Lower lobe of right lung (tissue), 2 donors: Measurements from ENCODE around the gene FOXO6. TPM values are rescaled to one million over a fixed set of nuclear protein-coding genes. Genes with fewer than 3 reads are reported as not detected.

Experiments
- ATAC-seq, 2 donors: fragments of 200-7000 bp; cut with Tn5 transposase; one replicate each; pipeline ENCODE4 v1.9.1; 2020 to 2022; ENCODE audit warnings: mild to moderate bottlenecking in 2 of 2, moderate library complexity in 2 of 2
- DNase-seq: peaks from one replicate; pipeline ENCODE4 v3.0.0-alpha.2; 2020
- H3K27ac ChIP-seq: fragments of 200-600 bp; one replicate; pipeline ENCODE4 v1.8.0; 2022
- H3K27me3 ChIP-seq: fragments of 200-600 bp; one replicate; pipeline ENCODE4 v1.8.0; 2022; ENCODE audit warnings: low read depth
- H3K36me3 ChIP-seq: fragments of 200-600 bp; one replicate; pipeline ENCODE4 v1.8.0; 2022; ENCODE audit warnings: mild to moderate bottlenecking
- H3K4me1 ChIP-seq: fragments of 200-600 bp; one replicate; pipeline ENCODE4 v1.8.0; 2022
- H3K4me3 ChIP-seq: fragments of 200-600 bp; one replicate; pipeline ENCODE4 v1.8.0; 2022; ENCODE audit warnings: mild to moderate bottlenecking
- H3K9me3 ChIP-seq: fragments of 200-600 bp; one replicate; pipeline ENCODE4 v1.8.0; 2022
- CTCF ChIP-seq: fragments of 200-600 bp; IDR thresholded peaks from one replicate; pipeline ENCODE4 v1.8.0; 2022; ENCODE audit warnings: antibody characterized with exemption, mild to moderate bottlenecking
- intact Hi-C: fragments of 100-400 bp; cut with DNase I; formaldehyde crosslinking; loops from one replicate; pipeline ENCODE4 v1.11.0; 2022
- total RNA-seq: library from RNA; stranded (reverse); fragmentation: NEBNext Ultra II Directional; extraction: Animal tissue kit (Norgen Biotek cat#: 25700); gene quantifications from one replicate; pipeline ENCODE4 v1.2.1, GENCODE V29; 2021
- donor health status: DM: no; HTN: yes; CAD: no; lungs with severe emphysema.

FOXO6 gene
- total RNA-seq, 1 donor from 2014 or later: 0.92 TPM

GRCh38 chr1:41350055-41350378 lies 11.2 kb upstream of the FOXO6 start:
- Histone ChIP-seq H3K4me1 (no peaks in the 10 kb centered on the region), H3K36me3 (no peaks in the 10 kb centered on the region), H3K27me3 (no peaks in the 10 kb centered on the region), H3K9me3 (no peaks in the 10 kb centered on the region), H3K27ac (no peak overlapping the region), H3K4me3 (no peak overlapping the region)
- ATAC-seq: no peak
- intact Hi-C loops: no loop called here
- no peak for TF ChIP-seq CTCF
- DNase-seq: no peak

DNA sequence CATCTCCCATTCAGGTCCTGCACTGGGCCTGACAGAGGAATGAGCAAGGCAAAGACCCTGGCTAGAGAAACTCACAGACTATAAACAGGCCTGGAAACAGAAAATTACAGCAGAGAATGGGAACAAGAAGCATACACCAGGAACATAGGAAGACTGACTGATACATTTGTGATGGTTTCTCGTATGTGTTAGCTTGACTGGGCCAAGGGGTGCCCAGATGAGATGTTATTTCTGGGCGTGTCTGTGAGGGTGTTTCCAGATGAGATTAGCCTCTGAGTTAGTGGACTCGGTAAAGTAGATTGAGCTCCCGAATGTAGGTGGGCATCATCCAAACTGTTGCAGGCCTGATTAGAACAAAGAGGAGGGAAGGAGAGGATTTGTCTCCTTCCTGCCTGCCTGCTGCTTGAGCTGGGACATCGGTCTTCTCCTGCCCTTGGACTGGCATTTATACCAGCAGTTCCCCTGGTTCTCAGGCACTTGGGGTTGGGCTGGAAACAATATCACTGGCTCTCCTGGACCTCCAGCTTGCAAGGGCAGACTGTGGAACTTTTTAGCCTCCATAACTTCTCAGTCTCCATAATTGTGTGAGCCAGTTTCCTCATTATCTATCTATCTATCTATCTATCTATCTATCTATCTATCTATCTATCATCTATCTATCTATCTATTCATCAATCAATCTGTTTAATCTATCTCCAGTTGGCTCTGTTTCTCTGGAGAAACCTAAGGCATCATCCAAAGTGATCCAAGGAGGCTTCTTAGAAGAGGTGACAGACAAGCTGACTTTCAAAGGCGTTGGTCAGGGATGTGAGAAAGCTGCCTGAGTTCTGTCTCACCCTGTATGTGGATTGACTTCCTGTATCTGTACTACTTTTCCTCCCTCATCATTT lies 9.7 kb upstream of the FOXO6 start:
- TF ChIP-seq CTCF: no peak
- no peaks in the 10 kb centered on the region for H3K27me3 ChIP-seq
- H3K9me3 ChIP-seq: no peaks in the 10 kb centered on the region
- H3K4me1 ChIP-seq: no peaks in the 10 kb centered on the region
- no peak overlapping the region for H3K4me3 ChIP-seq
- no peak overlapping the region for H3K27ac ChIP-seq
- no peaks in the 10 kb centered on the region for H3K36me3 ChIP-seq
- ATAC-seq: no peak
- DNase-seq: no peak
- intact Hi-C loops: no loop called here

DNA sequence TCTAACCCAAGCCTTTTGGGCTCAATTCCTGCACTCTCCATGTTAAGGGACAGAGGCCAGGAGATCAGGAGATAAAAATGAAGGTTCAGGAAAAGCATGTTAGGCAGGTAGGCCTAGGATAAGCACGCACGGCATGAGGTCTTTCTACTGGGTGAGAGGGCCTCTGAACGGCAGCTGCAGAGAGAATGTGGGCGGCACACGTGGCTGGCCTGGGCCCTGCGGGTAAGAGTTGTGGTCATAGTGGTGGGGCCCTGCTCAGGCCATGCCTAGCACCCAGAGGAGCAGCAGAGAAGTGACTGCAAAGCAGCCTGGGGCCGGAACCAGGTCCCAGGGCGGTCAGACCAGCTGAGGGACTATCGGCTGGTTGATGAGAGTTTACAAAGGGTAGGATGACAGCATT lies 7.5 kb upstream of the FOXO6 start:
- Histone ChIP-seq H3K36me3 (no peaks in the 10 kb centered on the region), H3K4me3 (no peak overlapping the region), H3K27ac (no peak overlapping the region), H3K9me3 (no peaks in the 10 kb centered on the region), H3K27me3 (no peaks in the 10 kb centered on the region), H3K4me1 (peaks cover 10% of the 10 kb centered on the region)
- DNase-seq (no peak), ATAC-seq (no peak)
- TF ChIP-seq CTCF: no peak
- intact Hi-C loops: no loop called here

DNA sequence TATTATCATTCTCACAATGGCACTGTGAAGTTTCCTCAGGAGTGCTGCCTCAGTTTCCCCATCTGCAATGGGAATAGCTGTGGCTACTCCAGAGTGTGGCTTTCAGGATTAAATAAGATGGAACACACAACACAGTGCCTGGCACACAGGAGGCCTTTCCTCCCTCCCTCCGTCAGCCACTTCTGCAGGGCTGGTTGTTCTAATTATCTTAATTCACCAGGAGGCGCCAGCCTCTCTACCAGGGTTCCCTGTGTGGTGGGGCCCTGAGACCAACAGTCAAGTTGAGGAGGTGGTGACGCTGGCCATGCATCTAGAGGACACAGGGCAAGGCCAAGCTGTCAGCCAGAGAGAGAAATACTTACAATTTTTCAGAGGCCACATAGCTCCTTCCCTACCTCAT lies 6.3 kb upstream of the FOXO6 start:
- Histone ChIP-seq H3K4me1 (peaks cover 10% of the 10 kb centered on the region), H3K27me3 (no peaks in the 10 kb centered on the region), H3K27ac (no peak overlapping the region), H3K9me3 (no peaks in the 10 kb centered on the region), H3K36me3 (no peaks in the 10 kb centered on the region), H3K4me3 (no peak overlapping the region)
- ATAC-seq (no peak), DNase-seq (no peak)
- intact Hi-C loops: no loop called here
- TF ChIP-seq CTCF: no peak

DNA sequence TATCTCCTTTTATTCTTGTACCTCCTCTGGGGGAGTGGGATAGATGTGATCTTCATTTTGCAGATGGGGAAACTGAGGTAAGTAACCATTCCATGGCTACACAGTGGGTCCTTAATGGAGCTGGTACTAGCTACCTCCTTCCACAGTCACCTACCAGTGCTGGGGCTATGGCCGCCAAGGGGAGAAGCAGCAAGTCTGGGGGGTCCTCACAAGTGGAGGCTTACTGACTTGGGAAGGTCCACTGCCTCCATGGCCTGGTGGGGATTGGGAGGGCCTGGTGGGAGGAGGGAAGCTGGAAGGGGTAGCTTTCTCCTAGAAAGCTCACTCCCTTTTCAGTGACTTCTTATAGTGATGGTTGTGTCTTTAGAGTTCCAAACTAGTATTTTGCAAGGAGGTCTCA lies 5.9 kb upstream of the FOXO6 start:
- Histone ChIP-seq H3K4me3 (no peak overlapping the region), H3K27me3 (no peaks in the 10 kb centered on the region), H3K27ac (no peak overlapping the region), H3K9me3 (no peaks in the 10 kb centered on the region), H3K4me1 (peaks cover 10% of the 10 kb centered on the region), H3K36me3 (no peaks in the 10 kb centered on the region)
- ATAC-seq (no peak), DNase-seq (no peak)
- intact Hi-C loops: no loop called here
- TF ChIP-seq CTCF: no peak
